ENCODE results near the gene EPSTI1.

The EPSTI1 gene

GRCh38 chr13:42970824-42971690 lies 21.0 kb downstream of the EPSTI1 start:
- peak; percentile 30 for DNase-seq

DNA sequence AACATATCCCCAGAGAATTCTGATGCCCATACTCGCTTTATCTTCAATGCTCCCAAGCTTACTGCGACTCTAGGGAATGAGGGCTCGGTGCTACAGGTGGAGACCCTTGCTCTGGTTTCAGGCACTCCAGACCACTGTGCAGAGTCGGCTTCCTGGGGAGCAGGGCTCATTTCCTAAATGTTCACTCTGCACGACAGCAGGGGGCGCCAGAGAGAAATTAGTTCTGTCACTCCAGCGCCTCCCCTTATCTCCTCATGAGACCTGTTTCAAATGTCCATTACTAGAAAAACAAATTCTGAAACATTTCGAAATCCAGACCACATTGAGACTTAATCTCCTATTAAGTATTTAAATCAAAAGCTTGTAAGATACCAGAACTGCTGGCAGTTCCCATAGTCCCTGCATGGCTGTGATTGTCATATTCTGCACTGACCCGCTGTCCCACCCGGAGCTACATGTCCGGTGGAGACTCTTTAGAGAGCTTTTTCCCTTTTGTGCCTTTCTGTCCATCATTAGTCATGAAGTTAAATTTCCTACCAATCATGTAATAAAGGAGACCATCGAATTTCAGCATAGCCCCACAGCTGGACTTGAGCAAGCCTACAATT lies 22.4 kb downstream of the EPSTI1 start:
- DNase-seq: peak; percentile 82

DNA sequence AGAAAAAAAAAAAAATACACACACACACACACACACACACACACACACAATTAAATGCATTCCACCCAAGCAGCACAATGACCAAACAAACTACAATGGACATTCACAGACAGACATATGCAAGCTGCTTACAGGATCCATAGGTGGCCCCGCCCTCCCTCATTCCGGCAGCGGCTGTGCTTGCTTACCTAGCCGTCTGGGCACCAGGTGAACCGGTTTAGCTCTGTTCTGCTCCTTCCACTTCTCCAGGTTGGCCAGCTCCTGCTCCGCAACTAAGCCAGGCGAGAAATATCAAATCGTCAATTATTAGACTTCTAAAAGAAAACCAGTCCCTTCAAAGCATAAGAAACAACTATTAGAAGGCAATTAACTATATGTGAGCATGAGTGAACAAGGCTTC lies 23.1 kb downstream of the EPSTI1 start:
- DNase-seq: no peak

- DNase-seq: no peak
Measured at GRCh38 chr13:42967660-42968059, 24.4 kb downstream of the EPSTI1 start.

GRCh38 chr13:42965281-42965680 lies 26.8 kb downstream of the EPSTI1 start:
- DNase-seq: no peak

- no peak for DNase-seq
Measured at GRCh38 chr13:42964761-42965161, 27.3 kb downstream of the EPSTI1 start.

- no peak for DNase-seq
Measured at GRCh38 chr13:42959615-42960014, 32.4 kb downstream of the EPSTI1 start.

- no peak for DNase-seq
Measured at GRCh38 chr13:42957881-42958280, 34.2 kb downstream of the EPSTI1 start.

- no peak for DNase-seq
Measured at GRCh38 chr13:42950181-42950580, 41.9 kb downstream of the EPSTI1 start.

GRCh38 chr13:42947925-42948324 lies 44.1 kb downstream of the EPSTI1 start:
- no peak for DNase-seq

DNA sequence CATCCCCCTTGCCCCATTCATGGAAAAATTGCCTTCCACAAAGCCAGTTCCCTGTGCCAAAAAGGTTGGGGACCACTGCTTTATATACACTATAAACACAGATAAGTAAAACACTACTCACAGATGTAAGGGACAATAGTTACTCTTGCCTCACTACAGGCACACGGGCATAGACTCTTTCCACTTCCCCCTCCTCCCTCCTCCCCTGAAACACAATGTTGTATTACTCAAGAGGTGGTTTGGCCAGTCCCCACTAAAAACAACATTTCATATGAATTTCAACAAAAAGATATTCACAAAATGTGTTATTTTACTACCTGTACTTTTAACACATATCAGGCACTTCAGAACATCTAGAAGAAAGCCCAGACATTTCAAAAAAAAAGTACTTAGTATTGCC lies 45.1 kb downstream of the EPSTI1 start:
- no peak for DNase-seq

GRCh38 chr13:42929886-42930535 lies 62.0 kb downstream of the EPSTI1 start:
- no peak for DNase-seq

DNA sequence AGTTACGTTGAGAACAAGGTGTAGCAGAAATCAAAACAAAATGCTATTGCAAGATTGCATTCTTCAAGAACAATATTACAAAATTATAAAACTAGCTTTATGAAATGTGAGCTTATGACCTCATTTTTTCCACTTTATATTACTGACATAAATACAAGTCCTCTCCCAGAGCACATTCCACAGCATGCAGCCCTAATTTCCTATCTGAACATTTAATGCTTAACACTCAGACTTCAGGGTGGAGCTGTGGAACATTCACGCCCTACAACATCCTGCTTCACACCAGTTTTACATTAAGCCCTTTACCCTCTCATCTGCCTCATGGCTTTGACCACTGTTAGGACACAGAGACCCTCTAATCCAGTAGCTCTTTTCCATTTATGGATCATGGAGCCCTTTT lies 65.5 kb downstream of the EPSTI1 start:
- DNase-seq: no peak

GRCh38 chr13:42926043-42926442 lies 66.0 kb downstream of the EPSTI1 start:
- no peak for DNase-seq

DNA sequence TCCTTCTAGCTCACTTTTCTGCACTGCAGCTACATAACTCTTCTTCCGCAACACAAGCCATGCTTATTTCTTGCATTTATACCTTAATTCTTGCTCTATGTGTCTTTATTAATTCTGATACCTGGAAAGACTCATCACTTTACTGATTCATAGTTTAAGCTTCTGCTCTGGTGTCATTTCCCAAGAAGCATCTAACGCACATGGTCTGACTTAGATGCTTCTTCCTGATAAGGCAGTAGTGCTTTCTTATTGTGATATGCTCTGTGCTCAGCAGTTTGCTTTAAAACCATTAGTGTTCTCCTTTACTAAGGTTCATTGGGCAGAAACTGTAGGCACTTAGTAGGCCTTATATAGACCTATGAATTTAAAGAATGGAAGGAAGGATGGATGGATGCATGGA lies 66.4 kb downstream of the EPSTI1 start:
- no peak for DNase-seq

GRCh38 chr13:42924344-42924743 lies 67.7 kb downstream of the EPSTI1 start:
- DNase-seq: no peak

GRCh38 chr13:42907745-42908144 lies 84.3 kb downstream of the EPSTI1 start:
- no peak for DNase-seq

DNA sequence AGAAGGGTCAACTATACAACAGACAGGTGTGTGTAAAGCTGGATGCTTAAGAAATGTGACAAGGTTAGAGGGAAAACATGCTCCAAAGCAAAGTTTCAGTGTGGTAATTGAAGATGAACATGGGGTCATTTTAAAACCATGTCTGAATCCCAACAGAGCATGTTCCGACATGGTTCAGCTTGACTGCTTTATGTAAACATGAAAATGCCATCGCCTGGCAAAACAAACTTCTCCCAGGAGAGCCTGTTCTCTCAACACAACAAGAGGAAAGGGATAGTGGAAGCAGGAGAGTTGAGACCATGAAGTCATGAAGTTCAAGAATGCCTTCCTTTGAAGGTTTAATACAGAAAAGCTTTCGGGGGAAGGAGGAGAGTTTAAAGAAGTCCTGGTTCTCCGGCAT lies 85.8 kb downstream of the EPSTI1 start:
- no peak for DNase-seq

GRCh38 chr13:42905579-42905978 lies 86.5 kb downstream of the EPSTI1 start:
- DNase-seq: no peak

GRCh38 chr13:42899266-42899665 lies 92.8 kb downstream of the EPSTI1 start:
- no peak for DNase-seq

DNA sequence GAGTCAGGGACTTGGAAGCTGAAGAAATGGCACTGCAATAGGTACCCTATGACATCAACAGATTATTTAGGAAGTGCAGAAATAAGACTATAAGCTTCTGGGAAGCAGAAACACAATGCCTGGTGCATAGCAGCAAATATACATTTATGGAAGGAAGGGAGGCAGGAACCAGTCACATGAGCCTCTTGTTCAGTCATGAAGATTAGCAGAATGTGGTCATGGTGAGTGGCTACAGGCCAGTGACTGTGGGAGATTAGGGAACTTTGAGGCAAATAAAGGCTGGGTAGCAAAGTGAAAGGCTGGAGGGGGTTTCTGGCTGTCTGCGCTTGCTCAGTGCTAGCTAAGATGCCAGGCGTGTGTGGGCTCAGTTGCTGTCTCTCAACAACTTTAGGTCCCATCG lies 96.3 kb downstream of the EPSTI1 start:
- no peak for DNase-seq

DNA sequence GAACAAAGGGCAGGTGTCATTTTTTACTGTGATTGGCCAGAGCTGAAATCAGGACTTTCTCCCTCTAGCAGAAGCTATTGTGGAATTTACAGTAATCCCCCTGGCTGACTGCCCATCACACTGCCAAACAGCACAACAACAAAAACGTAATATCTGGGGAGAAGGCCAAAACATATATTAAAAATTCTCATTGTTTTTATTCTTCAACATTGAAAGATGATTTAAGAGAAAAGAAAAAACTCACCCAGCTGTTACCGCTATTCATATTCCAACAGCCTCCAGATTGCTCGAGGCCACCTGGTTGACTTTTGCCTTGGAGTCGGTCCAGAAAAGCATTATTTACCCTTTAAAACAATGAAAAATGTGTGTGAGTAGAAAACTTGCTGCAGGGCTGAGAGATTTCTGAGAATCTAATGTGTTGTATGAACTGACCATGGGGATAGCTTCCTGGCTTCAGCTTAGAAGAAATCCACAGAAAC lies 97.2 kb downstream of the EPSTI1 start:
- no peak for DNase-seq

DNA sequence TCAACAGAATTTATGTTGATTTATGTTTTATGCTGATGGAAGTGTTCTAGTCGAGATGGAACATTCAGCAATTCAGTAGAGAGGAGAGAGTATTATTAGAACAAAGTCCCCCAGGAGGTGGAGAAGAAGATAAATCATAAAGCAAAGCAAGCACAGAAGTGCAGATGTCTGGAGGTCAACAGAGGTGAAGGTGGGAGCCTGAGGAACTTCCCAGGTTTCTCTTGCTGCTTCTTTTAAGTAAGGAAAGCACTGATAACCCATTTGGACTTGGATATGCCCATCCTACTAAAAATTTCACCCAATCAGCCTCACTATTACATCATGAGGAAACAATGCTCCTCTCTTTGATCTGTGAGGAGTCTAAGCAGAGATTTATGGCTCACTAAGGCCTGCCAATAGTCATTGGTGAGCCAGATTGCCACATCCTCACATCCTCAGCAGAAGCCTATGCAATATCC lies 98.8 kb downstream of the EPSTI1 start:
- DNase-seq: no peak

DNA sequence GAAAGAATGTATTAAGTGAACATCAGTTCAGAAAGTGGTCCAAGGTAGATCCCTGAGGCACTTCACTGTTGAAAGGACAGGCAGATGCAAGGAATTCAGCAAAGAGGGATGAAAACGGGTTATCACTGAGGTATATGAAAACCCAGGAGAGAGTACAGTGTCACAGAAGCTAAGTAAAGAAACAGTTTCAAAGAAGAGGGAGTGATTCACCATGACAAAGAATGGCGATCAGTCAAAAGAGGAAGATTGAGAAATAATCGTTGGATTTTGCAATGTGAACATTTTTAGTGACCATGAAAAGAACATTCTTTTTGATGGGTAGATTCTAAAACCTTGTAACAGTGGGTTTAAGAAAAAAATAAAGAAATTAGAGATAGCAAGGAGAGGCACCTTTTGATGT lies 99.3 kb downstream of the EPSTI1 start:
- no peak for DNase-seq

Data from stimulated activated CD4-positive, alpha-beta T cell treated with anti-CD3 and anti-CD28 coated beads, Interleukin-12 subunit alpha, Interleukin-12 subunit beta, amount 100 ng/mL, for 4 hours (primary cell).